Astrocyte (in vitro differentiated cells and primary cell): ENCODE results near the gene C1QTNF9.
"Not testable (repeated sequence)": the region's sequence is repeated elsewhere in the genome, so short reads cannot be mapped to it uniquely, and the experiment has no call there.

ENCODE experiments used
- CTCF ChIP-seq: IDR thresholded peaks from 2 replicates; pipeline ENCODE4 v1.5.1; 2011; ENCODE audit warnings: low read depth, mild to moderate bottlenecking, inconsistent platforms, low read length, moderate library complexity; ENCODE audit not compliant: insufficient read depth
- EZH2 ChIP-seq: IDR thresholded peaks from 2 replicates; pipeline ENCODE4 v1.6.1; 2012; ENCODE audit warnings: mild to moderate bottlenecking, low read length, inconsistent platforms; ENCODE audit not compliant: insufficient read depth

- not testable (repeated sequence) for TF ChIP-seq CTCF, EZH2
Measured at GRCh38 chr13:24366315-24366714, 56.9 kb downstream of the C1QTNF9 start.
